ENCODE measurements around the gene ZRANB3.
"Not testable (repeated sequence)": the region's sequence is repeated elsewhere in the genome, so short reads cannot be mapped to it uniquely, and the experiment has no call there.

GRCh38 chr2:135435155-135435554 is 95.9 kb downstream of the ZRANB3 start:
- TF ChIP-seq CTCF, POLR2A, EP300 (IDR thresholded peaks at IDR 0.05): not testable (repeated sequence)
